GM21390 (cell line): ENCODE measurements around the gene SLC25A10.
"Not testable (repeated sequence)": the region's sequence is repeated elsewhere in the genome, so short reads cannot be mapped to it uniquely, and the experiment has no call there.

Source experiments
- ATAC-seq: cut with Tn5 transposase; IDR thresholded peaks from one replicate; pipeline ENCODE4 v1.9.1; 2021; ENCODE audit not compliant: unreplicated experiment

Gene SLC25A10

GRCh38 chr17:81720267-81721071, 8.4 kb downstream of the SLC25A10 start:
- ATAC-seq = no peak

- no peak for ATAC-seq
These were observed 10.4 kb downstream of the SLC25A10 start for GRCh38 chr17:81722184-81723120.

GRCh38 chr17:81723651-81724209, 11.6 kb downstream of the SLC25A10 start:
- no peak for ATAC-seq

GRCh38 chr17:81725439-81725838, 13.4 kb downstream of the SLC25A10 start:
- ATAC-seq = no peak

- ATAC-seq = no peak
These were observed 13.9 kb downstream of the SLC25A10 start for GRCh38 chr17:81726004-81726403.

- ATAC-seq = no peak
These were observed 15.4 kb downstream of the SLC25A10 start for GRCh38 chr17:81727324-81728031.

- ATAC-seq = no peak
These were observed 21.7 kb downstream of the SLC25A10 start for GRCh38 chr17:81733507-81734404.

GRCh38 chr17:81734405-81735263, 22.6 kb downstream of the SLC25A10 start:
- no peak for ATAC-seq

GRCh38 chr17:81735264-81736102, 23.4 kb downstream of the SLC25A10 start:
- ATAC-seq = no peak

- ATAC-seq = no peak
These were observed 26.1 kb downstream of the SLC25A10 start for GRCh38 chr17:81737947-81738800.

GRCh38 chr17:81738801-81739393, 26.8 kb downstream of the SLC25A10 start:
- no peak for ATAC-seq

GRCh38 chr17:81739593-81739992, 27.5 kb downstream of the SLC25A10 start:
- not testable (repeated sequence) for ATAC-seq

GRCh38 chr17:81740395-81740961, 28.4 kb downstream of the SLC25A10 start:
- ATAC-seq = no peak

GRCh38 chr17:81741049-81741593, 29.0 kb downstream of the SLC25A10 start:
- ATAC-seq = no peak

GRCh38 chr17:81741594-81742452, 29.7 kb downstream of the SLC25A10 start:
- no peak for ATAC-seq
